GM12878 (cell line): ENCODE results near the gene CLCNKB.

ENCODE experiments used
- EP300 ChIP-seq, 2 experiments: fragments of 150-350 bp in 1 of 2; IDR thresholded peaks; 2 replicates each; pipeline ENCODE4 v1.6.1; 2011 to 2012; ENCODE audit warnings: low read depth in 2 of 2, low read length in 2 of 2, borderline replicate concordance in 1 of 2, improper control_type of control experiment in 1 of 2, inconsistent platforms in 1 of 2; ENCODE audit not compliant: control insufficient read depth in 1 of 2
- ESRRA ChIP-seq: IDR thresholded peaks from 2 replicates; pipeline ENCODE4 v1.6.1; 2012; ENCODE audit warnings: mild to moderate bottlenecking, low read length, improper control_type of control experiment
- JUNB ChIP-seq: IDR thresholded peaks from 2 replicates; pipeline ENCODE4 v1.6.1; 2016; ENCODE audit warnings: antibody characterized with exemption, mild to moderate bottlenecking
- POLR2AphosphoS5 ChIP-seq: IDR thresholded peaks from 2 replicates; pipeline ENCODE4 v1.6.1; 2011; ENCODE audit warnings: mild to moderate bottlenecking, low read length, inconsistent platforms
- SIN3A ChIP-seq: IDR thresholded peaks from 2 replicates; pipeline ENCODE4 v1.6.1; 2012; ENCODE audit warnings: low read depth, low read length, improper control_type of control experiment
- SMARCA5 ChIP-seq: fragments of 450-650 bp; IDR thresholded peaks from 2 replicates; pipeline ENCODE4 v1.6.1; 2017; ENCODE audit warnings: mild to moderate bottlenecking
- SMC3 ChIP-seq: IDR thresholded peaks from 2 replicates; pipeline ENCODE4 v1.6.1; 2011; ENCODE audit warnings: low read length, improper control_type of control experiment, borderline replicate concordance
- ZNF217 ChIP-seq: fragments of 450-650 bp; IDR thresholded peaks from 2 replicates; pipeline ENCODE4 v1.6.1; 2017; ENCODE audit warnings: antibody characterized with exemption, mild to moderate bottlenecking
- TF ChIP-seq, protein P1 (sequence below), 3 experiments: IDR thresholded peaks in 2 of 3; conservative IDR thresholded peaks in 1 of 3; 2 replicates each; pipeline ENCODE4 v1.5.1; 2011; ENCODE audit warnings: low read depth in 3 of 3, low read length in 3 of 3, mild to moderate bottlenecking in 3 of 3, control low read depth in 2 of 3, moderate library complexity in 2 of 3, inconsistent platforms in 1 of 3, mixed read lengths in 1 of 3; ENCODE audit not compliant: control insufficient read depth in 2 of 3, insufficient read depth in 1 of 3; ENCODE audit errors: extremely low read depth in 1 of 3
- TF ChIP-seq, protein P2 (sequence below): IDR thresholded peaks from 2 replicates; pipeline ENCODE4 v1.6.1; 2011; ENCODE audit warnings: low read depth, low read length, improper control_type of control experiment, borderline replicate concordance
- TF ChIP-seq, protein P3 (sequence below): IDR thresholded peaks from 2 replicates; pipeline ENCODE4 v1.6.1; 2012; ENCODE audit warnings: low read depth, low read length, improper control_type of control experiment
- TF ChIP-seq, protein P4 (sequence below): IDR thresholded peaks from 2 replicates; pipeline ENCODE4 v1.6.1; 2011; ENCODE audit warnings: low read depth, mild to moderate bottlenecking, low read length, moderate library complexity, borderline replicate concordance; ENCODE audit errors: extremely low read depth

DNA sequence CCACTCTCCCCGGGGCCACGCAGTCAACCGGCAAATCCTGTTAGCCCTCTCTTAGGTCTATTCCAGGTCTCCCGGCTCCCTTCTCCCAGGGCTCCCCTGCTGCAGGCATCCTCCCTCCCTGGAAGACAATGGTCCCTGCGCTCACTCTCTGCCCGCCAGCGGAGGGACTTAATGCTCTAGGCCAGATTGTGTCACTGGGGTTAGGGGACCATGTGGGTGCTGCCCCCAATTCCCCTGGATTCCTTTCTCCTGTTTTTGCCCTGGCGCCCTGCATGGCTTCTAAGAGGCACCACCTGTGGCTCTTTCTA lies 21.6 kb downstream of the CLCNKB start:
- TF ChIP-seq, protein P1, sequence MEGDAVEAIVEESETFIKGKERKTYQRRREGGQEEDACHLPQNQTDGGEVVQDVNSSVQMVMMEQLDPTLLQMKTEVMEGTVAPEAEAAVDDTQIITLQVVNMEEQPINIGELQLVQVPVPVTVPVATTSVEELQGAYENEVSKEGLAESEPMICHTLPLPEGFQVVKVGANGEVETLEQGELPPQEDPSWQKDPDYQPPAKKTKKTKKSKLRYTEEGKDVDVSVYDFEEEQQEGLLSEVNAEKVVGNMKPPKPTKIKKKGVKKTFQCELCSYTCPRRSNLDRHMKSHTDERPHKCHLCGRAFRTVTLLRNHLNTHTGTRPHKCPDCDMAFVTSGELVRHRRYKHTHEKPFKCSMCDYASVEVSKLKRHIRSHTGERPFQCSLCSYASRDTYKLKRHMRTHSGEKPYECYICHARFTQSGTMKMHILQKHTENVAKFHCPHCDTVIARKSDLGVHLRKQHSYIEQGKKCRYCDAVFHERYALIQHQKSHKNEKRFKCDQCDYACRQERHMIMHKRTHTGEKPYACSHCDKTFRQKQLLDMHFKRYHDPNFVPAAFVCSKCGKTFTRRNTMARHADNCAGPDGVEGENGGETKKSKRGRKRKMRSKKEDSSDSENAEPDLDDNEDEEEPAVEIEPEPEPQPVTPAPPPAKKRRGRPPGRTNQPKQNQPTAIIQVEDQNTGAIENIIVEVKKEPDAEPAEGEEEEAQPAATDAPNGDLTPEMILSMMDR (IDR thresholded peaks at IDR 0.05 in 2 of 3, conservative IDR thresholded peaks at IDR 0.05 in 1 of 3; ENCODE audit: control insufficient read depth in 2 of 3, extremely low read depth in 1 of 3, insufficient read depth in 1 of 3, low read depth in 3 of 3, low read length in 3 of 3): no peak
- TF ChIP-seq SMARCA5 (no peak), SIN3A (no peak), POLR2AphosphoS5 (no peak), JUNB (no peak), EP300 (IDR thresholded peaks at IDR 0.05; ENCODE audit: borderline replicate concordance in 1 of 2, control insufficient read depth in 1 of 2, low read depth in 2 of 2, low read length in 2 of 2) (no peak), ESRRA (no peak), SMC3 (no peak), ZNF217 (no peak)
- TF ChIP-seq, protein P2, sequence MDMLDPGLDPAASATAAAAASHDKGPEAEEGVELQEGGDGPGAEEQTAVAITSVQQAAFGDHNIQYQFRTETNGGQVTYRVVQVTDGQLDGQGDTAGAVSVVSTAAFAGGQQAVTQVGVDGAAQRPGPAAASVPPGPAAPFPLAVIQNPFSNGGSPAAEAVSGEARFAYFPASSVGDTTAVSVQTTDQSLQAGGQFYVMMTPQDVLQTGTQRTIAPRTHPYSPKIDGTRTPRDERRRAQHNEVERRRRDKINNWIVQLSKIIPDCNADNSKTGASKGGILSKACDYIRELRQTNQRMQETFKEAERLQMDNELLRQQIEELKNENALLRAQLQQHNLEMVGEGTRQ: no peak
- TF ChIP-seq, protein P3, sequence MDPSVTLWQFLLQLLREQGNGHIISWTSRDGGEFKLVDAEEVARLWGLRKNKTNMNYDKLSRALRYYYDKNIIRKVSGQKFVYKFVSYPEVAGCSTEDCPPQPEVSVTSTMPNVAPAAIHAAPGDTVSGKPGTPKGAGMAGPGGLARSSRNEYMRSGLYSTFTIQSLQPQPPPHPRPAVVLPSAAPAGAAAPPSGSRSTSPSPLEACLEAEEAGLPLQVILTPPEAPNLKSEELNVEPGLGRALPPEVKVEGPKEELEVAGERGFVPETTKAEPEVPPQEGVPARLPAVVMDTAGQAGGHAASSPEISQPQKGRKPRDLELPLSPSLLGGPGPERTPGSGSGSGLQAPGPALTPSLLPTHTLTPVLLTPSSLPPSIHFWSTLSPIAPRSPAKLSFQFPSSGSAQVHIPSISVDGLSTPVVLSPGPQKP: no peak
- TF ChIP-seq, protein P4, sequence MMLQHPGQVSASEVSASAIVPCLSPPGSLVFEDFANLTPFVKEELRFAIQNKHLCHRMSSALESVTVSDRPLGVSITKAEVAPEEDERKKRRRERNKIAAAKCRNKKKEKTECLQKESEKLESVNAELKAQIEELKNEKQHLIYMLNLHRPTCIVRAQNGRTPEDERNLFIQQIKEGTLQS: no peak
